GM12865 (cell line): ENCODE results near the gene VAC14.

Experiments
- DNase-seq: peaks from one replicate; pipeline ENCODE4 v3.0.0; 2010; ENCODE audit warnings: low read depth
- H3K4me3 ChIP-seq: 2 replicates; pipeline ENCODE4 v1.5.1; 2011; ENCODE audit warnings: mild to moderate bottlenecking, low read depth, low read length, control low read depth
- TF ChIP-seq, protein P1 (sequence below): IDR thresholded peaks from 2 replicates; pipeline ENCODE4 v1.5.1; 2011; ENCODE audit warnings: low read length, control low read depth, low read depth, inconsistent platforms; ENCODE audit not compliant: insufficient read depth; ENCODE audit errors: missing control alignments

VAC14 gene

GRCh38 chr16:70661918-70662641, 138.9 kb downstream of the VAC14 start:
- DNase-seq = no peak
- TF ChIP-seq, protein P1, sequence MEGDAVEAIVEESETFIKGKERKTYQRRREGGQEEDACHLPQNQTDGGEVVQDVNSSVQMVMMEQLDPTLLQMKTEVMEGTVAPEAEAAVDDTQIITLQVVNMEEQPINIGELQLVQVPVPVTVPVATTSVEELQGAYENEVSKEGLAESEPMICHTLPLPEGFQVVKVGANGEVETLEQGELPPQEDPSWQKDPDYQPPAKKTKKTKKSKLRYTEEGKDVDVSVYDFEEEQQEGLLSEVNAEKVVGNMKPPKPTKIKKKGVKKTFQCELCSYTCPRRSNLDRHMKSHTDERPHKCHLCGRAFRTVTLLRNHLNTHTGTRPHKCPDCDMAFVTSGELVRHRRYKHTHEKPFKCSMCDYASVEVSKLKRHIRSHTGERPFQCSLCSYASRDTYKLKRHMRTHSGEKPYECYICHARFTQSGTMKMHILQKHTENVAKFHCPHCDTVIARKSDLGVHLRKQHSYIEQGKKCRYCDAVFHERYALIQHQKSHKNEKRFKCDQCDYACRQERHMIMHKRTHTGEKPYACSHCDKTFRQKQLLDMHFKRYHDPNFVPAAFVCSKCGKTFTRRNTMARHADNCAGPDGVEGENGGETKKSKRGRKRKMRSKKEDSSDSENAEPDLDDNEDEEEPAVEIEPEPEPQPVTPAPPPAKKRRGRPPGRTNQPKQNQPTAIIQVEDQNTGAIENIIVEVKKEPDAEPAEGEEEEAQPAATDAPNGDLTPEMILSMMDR = no peak
- no peak overlapping the region for H3K4me3 ChIP-seq

GRCh38 chr16:70661534-70661917, 139.4 kb downstream of the VAC14 start:
- TF ChIP-seq, protein P1 = no peak
- DNase-seq = no peak
- H3K4me3 ChIP-seq = no peak overlapping the region

DNA sequence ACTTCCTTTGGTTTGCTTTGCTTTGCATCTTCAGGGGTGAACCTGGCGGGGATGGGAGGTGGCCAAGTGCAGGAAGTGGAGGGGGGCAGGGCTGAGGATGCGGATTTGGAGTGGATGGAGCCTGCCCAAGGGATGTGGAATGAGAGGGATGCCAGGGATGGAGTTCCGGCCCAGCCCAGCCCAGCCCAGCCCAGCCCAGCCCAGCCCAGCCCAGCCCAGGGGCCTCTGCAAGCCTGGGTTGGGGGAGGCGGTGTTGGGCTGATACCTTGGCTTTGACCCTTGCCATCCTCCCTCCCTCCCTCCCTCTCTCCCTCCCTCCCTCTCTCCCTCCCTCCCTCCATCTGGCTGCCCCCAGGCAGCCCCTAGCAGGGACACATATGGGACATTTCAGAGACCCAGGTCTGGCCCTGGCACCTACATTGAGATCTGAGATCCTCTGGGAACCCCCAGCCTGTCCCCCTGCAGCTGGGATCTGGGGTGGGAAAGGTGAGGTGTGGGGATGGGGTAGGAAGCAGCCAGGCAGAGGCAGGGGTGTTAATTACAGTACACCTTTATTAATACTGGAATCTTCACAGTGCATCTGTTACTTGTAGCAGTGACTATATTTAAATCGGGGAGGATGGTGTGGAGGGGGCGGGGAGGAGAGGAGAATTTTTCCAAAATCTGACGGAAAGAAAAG, 140.1 kb downstream of the VAC14 start:
- no peak for DNase-seq
- no peak overlapping the region for H3K4me3 ChIP-seq
- TF ChIP-seq, protein P1 = no peak

- H3K4me3 ChIP-seq = no peak overlapping the region
- TF ChIP-seq, protein P1 = no peak
- no peak for DNase-seq
Measured at GRCh38 chr16:70659953-70660671, 140.8 kb downstream of the VAC14 start.

DNA sequence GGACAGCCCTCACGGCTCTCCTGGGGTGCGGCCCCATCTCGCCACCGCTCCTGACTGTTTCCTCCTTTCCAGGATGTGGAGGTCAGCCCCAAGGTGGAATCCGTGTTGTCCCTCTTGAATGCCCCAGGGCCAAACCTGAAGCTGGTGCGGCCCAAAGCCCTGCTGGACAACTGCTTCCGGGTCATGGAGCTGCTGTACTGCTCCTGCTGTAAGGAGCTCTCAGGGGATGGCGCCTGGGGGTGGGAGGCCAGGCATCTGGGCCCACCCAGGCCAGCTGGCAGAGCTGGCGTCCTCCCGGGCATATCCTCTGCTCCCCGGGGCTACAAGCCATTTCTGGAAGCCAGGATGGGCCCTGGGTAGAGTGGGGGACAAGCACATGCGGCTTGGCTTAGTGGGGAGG, 141.4 kb downstream of the VAC14 start:
- no peak for DNase-seq
- TF ChIP-seq, protein P1 = no peak
- H3K4me3 ChIP-seq = no peak overlapping the region

DNA sequence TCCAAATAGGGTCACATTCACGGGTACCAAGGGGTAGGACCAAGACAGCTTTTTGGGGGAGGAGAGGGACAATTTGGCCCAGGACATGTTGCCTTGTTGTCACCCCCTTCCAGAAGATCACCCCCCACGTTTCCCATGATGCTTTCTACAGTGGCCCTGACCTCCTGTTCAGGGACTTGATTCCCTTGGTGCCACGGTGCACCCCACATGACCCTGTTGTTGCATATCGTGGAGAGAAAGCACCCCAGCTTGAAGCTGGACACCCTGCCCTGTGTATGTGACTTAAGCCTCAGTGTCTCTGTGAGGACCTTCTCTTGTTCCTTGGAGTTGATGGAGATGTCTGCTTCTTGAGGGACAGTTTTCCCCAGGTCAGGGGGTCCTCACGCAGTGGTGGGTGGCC, 142.0 kb downstream of the VAC14 start:
- no peak for DNase-seq
- TF ChIP-seq, protein P1 = no peak
- no peak overlapping the region for H3K4me3 ChIP-seq

DNA sequence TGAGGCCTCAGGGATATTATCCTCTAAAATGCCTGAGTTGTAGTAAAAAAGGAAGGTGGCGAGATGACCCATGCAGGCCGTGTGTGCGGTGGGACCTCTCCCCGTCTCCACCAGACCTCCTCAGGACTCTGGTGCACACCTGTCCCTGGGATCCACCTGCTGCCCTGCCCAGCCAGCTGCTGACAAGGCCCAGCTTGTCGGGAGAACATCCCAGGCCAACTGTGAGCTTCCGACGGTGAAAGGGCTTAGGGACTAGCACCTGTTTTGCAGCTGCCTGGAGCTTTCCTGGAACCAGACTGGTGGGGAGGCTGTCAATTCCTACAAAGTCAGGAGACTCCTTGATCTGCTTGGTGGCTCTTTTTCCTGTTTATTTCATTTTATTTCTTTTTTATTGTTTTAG, 143.0 kb downstream of the VAC14 start:
- H3K4me3 ChIP-seq = no peak overlapping the region
- TF ChIP-seq, protein P1 = no peak
- no peak for DNase-seq
